ENCODE data around the gene IFNL3. TPM values are rescaled to one million over a fixed set of nuclear protein-coding genes. Genes with fewer than 3 reads are reported as not detected.

The IFNL3 gene
- total and polyA plus RNA-seq, 4 donors = not detected

DNA sequence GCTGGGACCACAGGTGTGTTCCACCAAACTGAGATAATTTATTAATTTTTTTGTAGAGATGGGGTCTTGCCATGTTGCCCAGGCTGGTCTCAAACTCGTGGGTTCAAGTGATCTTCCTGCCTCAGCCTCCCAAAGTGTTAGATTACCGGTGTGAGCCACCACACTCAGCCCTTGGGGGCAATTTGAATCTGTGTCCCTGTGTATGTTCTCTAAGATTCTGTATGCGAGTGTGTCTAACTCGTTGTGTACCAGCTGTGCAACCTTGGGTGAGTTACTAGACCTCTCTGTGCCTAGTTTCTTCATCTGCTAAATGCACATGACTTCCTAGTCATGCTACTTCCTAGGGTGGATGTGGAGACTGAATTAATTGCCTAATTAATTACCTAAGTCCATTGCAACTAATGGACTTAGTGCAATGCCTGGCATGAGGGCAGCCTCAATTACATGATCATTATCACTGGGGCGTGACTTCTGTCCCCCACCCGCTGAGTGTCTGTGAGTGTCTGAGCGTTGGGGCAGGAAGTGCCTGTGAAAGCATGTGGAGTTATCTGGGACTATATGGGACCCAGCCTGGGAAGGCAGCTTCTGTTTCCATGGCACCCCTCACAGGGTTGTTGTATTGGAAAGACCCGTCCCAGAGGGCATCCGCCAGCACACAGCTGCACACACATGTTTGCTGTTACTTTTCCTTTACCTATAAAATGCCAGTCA is 49.8 kb downstream of the IFNL3 start:
- no peak for TF ChIP-seq HNF4G (IDR thresholded peaks at IDR 0.05)
- no peak for TF ChIP-seq HNF4A (conservative IDR thresholded peaks at IDR 0.05)
- TF ChIP-seq FOXA2 (IDR thresholded peaks at IDR 0.05) = no peak
- no peak for TF ChIP-seq JUND (IDR thresholded peaks at IDR 0.05)
- no peak for TF ChIP-seq NR2F2 (IDR thresholded peaks at IDR 0.05)
- no peak for TF ChIP-seq YY1 (IDR thresholded peaks at IDR 0.05)
- no peak for TF ChIP-seq RAD21 (IDR thresholded peaks at IDR 0.05)
- TF ChIP-seq, protein P1, sequence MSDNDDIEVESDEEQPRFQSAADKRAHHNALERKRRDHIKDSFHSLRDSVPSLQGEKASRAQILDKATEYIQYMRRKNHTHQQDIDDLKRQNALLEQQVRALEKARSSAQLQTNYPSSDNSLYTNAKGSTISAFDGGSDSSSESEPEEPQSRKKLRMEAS (IDR thresholded peaks at IDR 0.05) = no peak
- no peak for TF ChIP-seq GABPA (IDR thresholded peaks at IDR 0.05 in 1 of 2, conservative IDR thresholded peaks at IDR 0.05 in 1 of 2)
- no peak for TF ChIP-seq EGR1 (IDR thresholded peaks at IDR 0.05; ENCODE audit: low read depth in 2 of 2)
- TF ChIP-seq SP1 (IDR thresholded peaks at IDR 0.05) = no peak
- TF ChIP-seq, protein P2, sequence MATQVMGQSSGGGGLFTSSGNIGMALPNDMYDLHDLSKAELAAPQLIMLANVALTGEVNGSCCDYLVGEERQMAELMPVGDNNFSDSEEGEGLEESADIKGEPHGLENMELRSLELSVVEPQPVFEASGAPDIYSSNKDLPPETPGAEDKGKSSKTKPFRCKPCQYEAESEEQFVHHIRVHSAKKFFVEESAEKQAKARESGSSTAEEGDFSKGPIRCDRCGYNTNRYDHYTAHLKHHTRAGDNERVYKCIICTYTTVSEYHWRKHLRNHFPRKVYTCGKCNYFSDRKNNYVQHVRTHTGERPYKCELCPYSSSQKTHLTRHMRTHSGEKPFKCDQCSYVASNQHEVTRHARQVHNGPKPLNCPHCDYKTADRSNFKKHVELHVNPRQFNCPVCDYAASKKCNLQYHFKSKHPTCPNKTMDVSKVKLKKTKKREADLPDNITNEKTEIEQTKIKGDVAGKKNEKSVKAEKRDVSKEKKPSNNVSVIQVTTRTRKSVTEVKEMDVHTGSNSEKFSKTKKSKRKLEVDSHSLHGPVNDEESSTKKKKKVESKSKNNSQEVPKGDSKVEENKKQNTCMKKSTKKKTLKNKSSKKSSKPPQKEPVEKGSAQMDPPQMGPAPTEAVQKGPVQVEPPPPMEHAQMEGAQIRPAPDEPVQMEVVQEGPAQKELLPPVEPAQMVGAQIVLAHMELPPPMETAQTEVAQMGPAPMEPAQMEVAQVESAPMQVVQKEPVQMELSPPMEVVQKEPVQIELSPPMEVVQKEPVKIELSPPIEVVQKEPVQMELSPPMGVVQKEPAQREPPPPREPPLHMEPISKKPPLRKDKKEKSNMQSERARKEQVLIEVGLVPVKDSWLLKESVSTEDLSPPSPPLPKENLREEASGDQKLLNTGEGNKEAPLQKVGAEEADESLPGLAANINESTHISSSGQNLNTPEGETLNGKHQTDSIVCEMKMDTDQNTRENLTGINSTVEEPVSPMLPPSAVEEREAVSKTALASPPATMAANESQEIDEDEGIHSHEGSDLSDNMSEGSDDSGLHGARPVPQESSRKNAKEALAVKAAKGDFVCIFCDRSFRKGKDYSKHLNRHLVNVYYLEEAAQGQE (IDR thresholded peaks at IDR 0.05) = no peak
- TF ChIP-seq, protein P3, sequence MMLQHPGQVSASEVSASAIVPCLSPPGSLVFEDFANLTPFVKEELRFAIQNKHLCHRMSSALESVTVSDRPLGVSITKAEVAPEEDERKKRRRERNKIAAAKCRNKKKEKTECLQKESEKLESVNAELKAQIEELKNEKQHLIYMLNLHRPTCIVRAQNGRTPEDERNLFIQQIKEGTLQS (IDR thresholded peaks at IDR 0.05) = no peak
- TF ChIP-seq, protein P4, sequence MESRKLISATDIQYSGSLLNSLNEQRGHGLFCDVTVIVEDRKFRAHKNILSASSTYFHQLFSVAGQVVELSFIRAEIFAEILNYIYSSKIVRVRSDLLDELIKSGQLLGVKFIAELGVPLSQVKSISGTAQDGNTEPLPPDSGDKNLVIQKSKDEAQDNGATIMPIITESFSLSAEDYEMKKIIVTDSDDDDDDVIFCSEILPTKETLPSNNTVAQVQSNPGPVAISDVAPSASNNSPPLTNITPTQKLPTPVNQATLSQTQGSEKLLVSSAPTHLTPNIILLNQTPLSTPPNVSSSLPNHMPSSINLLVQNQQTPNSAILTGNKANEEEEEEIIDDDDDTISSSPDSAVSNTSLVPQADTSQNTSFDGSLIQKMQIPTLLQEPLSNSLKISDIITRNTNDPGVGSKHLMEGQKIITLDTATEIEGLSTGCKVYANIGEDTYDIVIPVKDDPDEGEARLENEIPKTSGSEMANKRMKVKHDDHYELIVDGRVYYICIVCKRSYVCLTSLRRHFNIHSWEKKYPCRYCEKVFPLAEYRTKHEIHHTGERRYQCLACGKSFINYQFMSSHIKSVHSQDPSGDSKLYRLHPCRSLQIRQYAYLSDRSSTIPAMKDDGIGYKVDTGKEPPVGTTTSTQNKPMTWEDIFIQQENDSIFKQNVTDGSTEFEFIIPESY (IDR thresholded peaks at IDR 0.05) = no peak
- TF ChIP-seq RXRA (IDR thresholded peaks at IDR 0.05) = no peak
- no peak for TF ChIP-seq FOXA1 (IDR thresholded peaks at IDR 0.05)
- TF ChIP-seq CTCF (IDR thresholded peaks at IDR 0.05; ENCODE audit: low read depth, low read length, missing input control) = no peak
- no peak for TF ChIP-seq TAF1 (conservative IDR thresholded peaks at IDR 0.05)
- Histone ChIP-seq H3K9ac (ENCODE audit: low read depth in 1 of 2, low read length in 2 of 2) (no peak overlapping the region), H3K36me3 (ENCODE audit: control insufficient read depth in 4 of 4, insufficient read depth in 3 of 4, low read depth in 1 of 4, low read length in 3 of 4) (no peaks in the 10 kb centered on the region), H3K27me3 (ENCODE audit: control insufficient read depth in 4 of 4, insufficient read depth in 4 of 4, low read length in 3 of 4) (peaks cover 0 to 17% (median 4%) of the 10 kb centered on the region in 4 donors), H3K27ac (ENCODE audit: low read depth in 1 of 2, low read length in 2 of 2) (no peak overlapping the region), H3K4me1 (ENCODE audit: control insufficient read depth in 4 of 4, insufficient read depth in 4 of 4, low read length in 3 of 4) (peaks cover 0 to 10% (median 2%) of the 10 kb centered on the region in 4 donors), H3K9me3 (ENCODE audit: control insufficient read depth in 4 of 4, low read length in 3 of 4) (no peaks in the 10 kb centered on the region), H3K4me3 (ENCODE audit: low read depth in 1 of 3, low read length in 3 of 3) (no peak overlapping the region)
- 50% methylated on average over 9 of the region's 9 CpGs for whole genome bisulfite sequencing
- DNase-seq (ENCODE audit: low spot score) = no peak
